HG03378 (cell line): ENCODE data around the gene OSTF1.

Experiments
- ATAC-seq: cut with Tn5 transposase; IDR thresholded peaks from one replicate; pipeline ENCODE4 v1.9.1; 2021; ENCODE audit warnings: mild to moderate bottlenecking, moderate library complexity; ENCODE audit not compliant: unreplicated experiment

The OSTF1 gene, protein sequence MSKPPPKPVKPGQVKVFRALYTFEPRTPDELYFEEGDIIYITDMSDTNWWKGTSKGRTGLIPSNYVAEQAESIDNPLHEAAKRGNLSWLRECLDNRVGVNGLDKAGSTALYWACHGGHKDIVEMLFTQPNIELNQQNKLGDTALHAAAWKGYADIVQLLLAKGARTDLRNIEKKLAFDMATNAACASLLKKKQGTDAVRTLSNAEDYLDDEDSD

DNA sequence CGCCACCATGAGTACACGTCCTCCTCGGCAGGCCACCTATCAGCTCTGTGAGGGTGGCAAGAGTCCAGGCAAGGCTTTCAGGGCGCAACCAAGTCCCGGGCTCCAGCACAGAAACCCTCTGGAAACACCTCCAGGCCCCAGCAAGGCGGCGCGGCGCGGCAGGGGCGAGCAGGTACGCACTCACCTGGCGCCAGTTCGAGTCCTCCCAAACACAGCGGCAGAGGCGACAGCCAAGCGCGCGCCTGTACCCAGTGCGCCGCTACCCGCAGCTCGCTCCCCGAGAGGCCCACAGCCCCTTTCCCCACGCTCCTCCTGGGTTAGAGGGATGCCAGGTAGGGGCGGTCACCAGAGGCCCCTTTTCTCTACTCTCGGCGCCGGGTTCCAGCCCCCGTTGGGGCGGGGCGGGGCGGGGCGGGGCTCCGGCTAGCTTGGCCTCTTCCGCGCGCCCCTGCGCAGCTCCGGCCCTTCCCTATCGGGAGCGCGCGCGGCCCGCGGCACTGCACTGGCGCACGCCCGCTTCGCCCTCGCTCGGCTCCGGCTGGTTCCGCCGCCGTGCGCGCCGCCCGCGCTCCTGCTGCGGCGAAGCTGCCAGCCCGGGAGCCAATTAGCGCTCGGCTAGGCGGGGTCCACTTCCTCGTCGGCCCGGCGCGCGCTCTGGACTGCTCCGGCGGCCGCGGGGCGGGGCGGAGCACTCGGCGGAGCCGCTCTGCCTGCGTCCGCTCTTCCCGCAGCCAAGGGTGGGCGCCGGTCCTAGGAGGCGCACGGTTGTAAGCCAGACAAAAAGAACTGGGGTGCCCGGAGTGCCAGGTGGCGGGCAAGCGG, at the start of gene OSTF1, which contains the start of gene NMRK1:
Gene OSTF1 (plus strand): TSS at position 691 of the 822 bp plus-strand sequence. CDS start 179 bp downstream, outside the sequence.
Gene NMRK1 (minus strand): TSS at position 332 of the 822 bp plus-strand sequence. CDS start 5,040 bp downstream, outside the sequence.
- peak; percentile 63 for ATAC-seq

DNA sequence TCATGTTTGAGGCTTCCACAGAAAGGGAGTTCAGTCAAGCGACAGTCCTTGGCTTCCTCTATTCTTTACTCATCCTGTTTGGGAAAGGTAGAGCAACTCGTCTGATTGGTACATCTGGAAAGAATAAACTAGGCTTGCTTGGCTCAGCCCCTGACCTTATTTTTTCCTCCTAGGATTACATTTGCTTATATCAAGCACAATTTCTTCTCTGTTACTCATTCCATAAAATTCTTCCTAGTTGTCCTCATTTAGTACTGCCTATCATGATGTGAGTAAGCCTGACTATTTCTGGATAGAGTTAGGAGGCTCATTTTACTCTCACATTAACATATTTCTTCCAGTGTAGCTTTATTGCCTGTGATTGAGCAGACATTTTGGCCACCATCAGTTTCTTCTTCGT, 49.3 kb upstream of the OSTF1 start:
- no peak for ATAC-seq

GRCh38 chr9:75039801-75040200, 48.5 kb upstream of the OSTF1 start:
- peak; percentile 85 for ATAC-seq

- ATAC-seq: no peak
These were observed 47.3 kb upstream of the OSTF1 start for GRCh38 chr9:75041041-75041440.

DNA sequence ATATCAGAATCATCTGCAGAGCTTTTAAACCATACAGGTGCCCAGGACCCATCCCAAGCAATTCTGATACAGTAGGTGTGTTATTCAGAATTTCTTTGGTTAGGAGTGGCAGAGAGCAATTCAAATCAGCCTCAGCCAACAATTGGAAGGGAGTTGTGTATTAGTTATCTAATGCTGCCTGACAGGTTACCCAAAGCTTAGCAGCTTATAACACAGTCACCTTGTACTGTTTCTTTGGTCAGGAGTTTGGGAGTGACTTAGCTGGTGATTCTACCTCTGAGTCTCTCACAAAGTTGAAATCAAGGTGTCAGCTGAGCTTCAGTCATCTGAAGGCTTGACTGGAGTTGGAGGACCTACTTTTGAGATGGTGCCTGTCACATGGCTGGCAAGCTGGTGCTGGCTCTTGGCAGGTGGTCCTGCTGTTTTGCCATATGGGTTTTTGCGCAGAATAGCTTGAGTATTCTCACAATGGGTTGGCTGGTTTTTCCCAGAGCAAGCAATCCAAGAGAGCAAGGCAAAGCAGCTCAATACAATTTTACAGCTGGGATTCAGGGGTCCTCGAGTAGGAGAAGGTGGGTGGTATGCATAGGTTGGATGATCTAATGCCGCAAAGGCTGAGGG, 41.5 kb upstream of the OSTF1 start:
- ATAC-seq: no peak

- no peak for ATAC-seq
These were observed 40.8 kb upstream of the OSTF1 start for GRCh38 chr9:75047506-75047905.

GRCh38 chr9:75051285-75051684, 37.0 kb upstream of the OSTF1 start:
- no peak for ATAC-seq

GRCh38 chr9:75053869-75054268, 34.4 kb upstream of the OSTF1 start:
- peak; percentile 96 for ATAC-seq

GRCh38 chr9:75054368-75055001, 33.8 kb upstream of the OSTF1 start:
- ATAC-seq: no peak

GRCh38 chr9:75061169-75061568, 27.1 kb upstream of the OSTF1 start:
- ATAC-seq: no peak

GRCh38 chr9:75063556-75064305, 24.6 kb upstream of the OSTF1 start:
- no peak for ATAC-seq

DNA sequence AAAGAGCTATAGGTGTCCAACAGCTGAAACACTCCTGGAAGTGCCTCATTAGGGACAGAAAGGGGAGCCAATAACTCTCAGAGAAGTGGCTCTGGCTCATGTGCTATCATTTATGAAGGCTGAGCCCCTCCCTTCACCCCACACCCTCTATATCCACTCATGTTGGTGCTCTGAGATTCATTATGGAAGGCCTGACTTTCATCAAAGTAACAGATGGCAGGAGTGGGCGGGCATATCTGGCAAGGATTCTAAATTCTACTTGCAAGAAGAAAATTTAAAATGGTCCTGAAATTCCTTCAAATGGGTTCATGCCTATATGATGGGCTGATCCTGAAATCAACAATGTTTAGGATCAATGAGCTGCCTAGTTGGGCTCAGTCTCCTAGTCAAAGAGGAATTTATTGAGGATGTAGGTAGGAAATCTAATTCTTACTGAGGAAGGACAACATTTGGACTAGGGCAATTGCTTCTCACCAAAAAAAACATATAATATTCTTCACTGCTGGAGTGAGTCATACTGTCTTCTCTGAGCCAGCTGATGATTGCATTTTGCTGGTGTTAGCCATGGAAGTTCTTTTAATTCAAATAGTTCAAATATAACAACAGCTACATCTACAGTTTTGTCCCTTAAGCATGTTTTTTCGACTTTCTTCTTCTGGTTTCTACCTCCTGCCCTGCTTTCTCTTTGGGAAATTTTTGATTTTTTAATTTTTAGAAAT, 23.8 kb upstream of the OSTF1 start:
- ATAC-seq: no peak

DNA sequence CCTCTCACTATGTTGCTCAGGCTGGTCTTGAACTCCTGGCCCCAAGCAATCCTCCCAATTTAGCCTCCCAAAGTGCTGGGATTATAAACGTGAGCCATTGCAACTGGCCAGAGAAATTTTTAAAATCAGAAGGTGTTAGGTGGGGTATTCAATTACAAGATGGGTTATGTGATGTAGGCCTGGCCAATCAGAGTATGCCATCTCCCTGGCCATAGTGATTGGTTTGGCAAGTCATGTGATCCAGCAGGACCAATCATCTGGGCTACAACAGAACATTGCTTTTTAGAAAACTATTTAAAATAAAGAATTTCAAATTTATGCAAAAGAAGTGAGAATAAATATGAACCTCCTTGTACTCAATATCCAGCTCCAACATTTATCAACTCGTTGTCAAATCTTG, 22.8 kb upstream of the OSTF1 start:
- no peak for ATAC-seq

DNA sequence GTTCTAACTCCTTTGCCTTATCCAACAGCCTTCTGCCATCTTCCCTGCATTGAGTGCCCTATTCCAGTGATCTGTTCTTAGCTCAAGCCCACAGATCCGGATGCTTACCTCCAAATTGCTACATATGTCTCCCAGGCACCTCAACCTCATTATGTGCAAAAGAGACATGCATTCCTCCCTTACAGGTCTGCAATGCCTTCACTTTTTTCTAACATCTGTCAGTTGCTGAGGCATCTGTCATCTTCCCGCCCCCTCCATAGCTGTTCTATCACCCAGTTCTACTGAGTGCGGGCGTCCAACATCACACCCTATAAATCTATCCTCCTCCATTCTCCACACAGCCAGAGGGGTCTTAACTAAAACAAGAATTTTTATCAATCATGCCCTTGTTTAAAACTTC, 20.4 kb upstream of the OSTF1 start:
- no peak for ATAC-seq

DNA sequence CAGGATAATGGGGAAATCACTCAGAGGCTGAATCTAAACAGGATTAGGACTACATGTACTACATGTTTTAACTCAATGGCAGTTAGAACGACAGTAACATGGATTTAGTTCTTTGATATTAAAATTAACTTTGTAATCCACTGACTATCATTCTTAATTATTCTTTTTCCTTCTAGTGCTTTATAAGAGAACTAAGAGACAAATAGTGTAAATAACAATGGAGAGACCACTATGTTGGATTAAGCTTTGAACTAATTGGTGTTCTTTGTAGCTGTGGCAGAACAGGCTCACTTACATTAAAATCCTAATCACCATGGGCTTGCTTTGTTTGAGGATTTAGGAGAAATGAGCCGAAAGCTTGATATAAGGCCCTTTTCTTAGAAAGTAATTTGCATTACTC, 19.1 kb upstream of the OSTF1 start:
- ATAC-seq: no peak

GRCh38 chr9:75071530-75072122, 16.7 kb upstream of the OSTF1 start:
- ATAC-seq: peak; percentile 60

- no peak for ATAC-seq
These were observed 15.4 kb upstream of the OSTF1 start for GRCh38 chr9:75072895-75073294.

DNA sequence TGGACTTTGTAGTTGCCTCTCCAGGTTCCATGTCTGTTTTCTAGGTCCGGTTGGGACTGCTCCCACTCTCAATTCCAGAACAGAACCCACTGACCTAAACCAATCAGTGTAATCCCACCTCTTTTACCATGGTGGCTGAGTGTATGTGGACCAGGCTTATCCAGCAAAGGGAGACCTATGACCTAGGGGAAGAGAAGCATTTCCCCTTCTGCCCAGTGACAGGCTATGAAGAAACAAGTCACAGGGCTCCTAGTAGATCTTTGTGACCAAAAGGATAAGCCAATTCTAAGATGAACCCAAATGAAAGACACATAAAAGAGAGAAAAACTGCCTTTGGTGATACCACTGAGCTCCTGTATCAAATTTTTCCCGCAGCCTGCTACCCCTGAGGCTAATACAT, 6.7 kb upstream of the OSTF1 start:
- no peak for ATAC-seq

- no peak for ATAC-seq
These were observed 4.9 kb upstream of the OSTF1 start for GRCh38 chr9:75083188-75083970.
